Adrenal gland (tissue), 12 donors: ENCODE measurements around the gene COL8A2. TPM values are rescaled to one million over a fixed set of nuclear protein-coding genes. Genes with fewer than 3 reads are reported as not detected.

Experiments
- DNase-seq, 7 donors: peaks; one replicate each; pipeline ENCODE4 v3.0.0-alpha.2; 2019 to 2020
- H3K27ac ChIP-seq, 5 donors: fragments of 200-600 bp; sonication (generic) in 4 of 5; 1 replicate in 3 of 5; 2 replicates in 2 of 5; pipeline versions ENCODE4 v1.5.1 to v1.8.0; 2016 to 2020; ENCODE audit warnings: mild to moderate bottlenecking in 1 of 5
- H3K27me3 ChIP-seq: fragments of 200-600 bp; 2 replicates; pipeline ENCODE4 v1.8.0; 2021
- H3K36me3 ChIP-seq, 2 donors: fragments of 200-600 bp; replicated peaks in 1 of 2; 1 replicate in 1 of 2; 2 replicates in 1 of 2; pipeline versions ENCODE4 v1.5.1 to v1.8.0; 2018 to 2022
- H3K4me1 ChIP-seq, 2 donors: fragments of 200-600 bp; replicated peaks in 1 of 2; 1 replicate in 1 of 2; 2 replicates in 1 of 2; pipeline versions ENCODE4 v1.5.1 to v1.8.0; 2018 to 2021
- H3K4me3 ChIP-seq, 4 donors: fragments of 200-600 bp; sonication (generic) in 3 of 4; one replicate each; pipeline ENCODE4 v1.5.1; 2016 to 2018
- H3K9me3 ChIP-seq, 3 donors: fragments of 200-600 bp; sonication (generic) in 1 of 3; replicated peaks in 1 of 3; 1 replicate in 2 of 3; 2 replicates in 1 of 3; pipeline versions ENCODE4 v1.5.1 to v1.8.0; 2016 to 2021
- POLR2A ChIP-seq, 2 donors: fragments of 450-650 bp; IDR thresholded peaks; one replicate each; pipeline ENCODE4 v1.6.1; 2017; ENCODE audit warnings: antibody characterized with exemption in 2 of 2, mild to moderate bottlenecking in 2 of 2, moderate library complexity in 1 of 2
- WGBS, 4 donors: extraction: QIAGEN DNeasy Blood & Tissue Kit in 2 of 4; methylation state at CpG; one replicate each; pipeline versions ENCODE4 v1.1.5 to v1.1.7; 2013 to 2017; 5-methylcytosine and 5-hydroxymethylcytosine counted together
- intact Hi-C, 2 donors: fragments of 100-400 bp; cut with DNase I; formaldehyde crosslinking; loops; one replicate each; pipeline versions ENCODE4 v1.14.1 to v1.15.0; 2022 to 2023
- polyA plus RNA-seq, 3 donors: library from polyadenylated mRNA; stranded (reverse); fragments of 200-250 nt in 2 of 3; fragments of 350-450 nt in 1 of 3; fragmentation: Illumina TruSeq in 1 of 3; extraction: RNeasy Lipid Tissue Mini Kit (QIAGEN cat#74804) in 1 of 3; gene quantifications; one replicate each; pipeline ENCODE4 v1.2.3, GENCODE V29; 2013 to 2014
- total RNA-seq, 9 donors: library from RNA; depleted of rRNA in 4 of 9; stranded (reverse); fragments of >200 nt in 4 of 9; fragments of 120-200 nt in 1 of 9; fragmentation: NEBNext Ultra II Directional in 1 of 9; extraction: Animal tissue kit (Norgen Biotek cat#: 25700) in 1 of 9; gene quantifications; one replicate each; pipeline versions ENCODE4 v1.1.0 to v1.2.4, GENCODE V29; 2013 to 2023
- TF ChIP-seq, protein P1 (sequence below), 6 experiments: fragments of 450-650 bp in 4 of 6; fragments of 200-600 bp in 2 of 6; sonication (generic) in 1 of 6; IDR thresholded peaks; 1 replicate in 5 of 6; 2 replicates in 1 of 6; pipeline versions ENCODE4 v1.5.1 to v1.8.0; 2016 to 2021; ENCODE audit warnings: antibody characterized with exemption in 6 of 6, mild to moderate bottlenecking in 2 of 6, moderate library complexity in 1 of 6
- donor health status: healthy with polysubstance abuse.
- donor health status: Bipolar disorder and iron deficiency.
- donor health status: DM: yes; HTN: yes; CAD: no.
- donor health status: DM: no; HTN: no; CAD: no.
- donor health status: DM: no; HTN: no; CAD: no.
- donor health status: DM: yes; HTN: yes; CAD: no.

COL8A2 gene
- total and polyA plus RNA-seq, 12 donors = 0.66 to 6.6 (median 1.9) TPM

DNA sequence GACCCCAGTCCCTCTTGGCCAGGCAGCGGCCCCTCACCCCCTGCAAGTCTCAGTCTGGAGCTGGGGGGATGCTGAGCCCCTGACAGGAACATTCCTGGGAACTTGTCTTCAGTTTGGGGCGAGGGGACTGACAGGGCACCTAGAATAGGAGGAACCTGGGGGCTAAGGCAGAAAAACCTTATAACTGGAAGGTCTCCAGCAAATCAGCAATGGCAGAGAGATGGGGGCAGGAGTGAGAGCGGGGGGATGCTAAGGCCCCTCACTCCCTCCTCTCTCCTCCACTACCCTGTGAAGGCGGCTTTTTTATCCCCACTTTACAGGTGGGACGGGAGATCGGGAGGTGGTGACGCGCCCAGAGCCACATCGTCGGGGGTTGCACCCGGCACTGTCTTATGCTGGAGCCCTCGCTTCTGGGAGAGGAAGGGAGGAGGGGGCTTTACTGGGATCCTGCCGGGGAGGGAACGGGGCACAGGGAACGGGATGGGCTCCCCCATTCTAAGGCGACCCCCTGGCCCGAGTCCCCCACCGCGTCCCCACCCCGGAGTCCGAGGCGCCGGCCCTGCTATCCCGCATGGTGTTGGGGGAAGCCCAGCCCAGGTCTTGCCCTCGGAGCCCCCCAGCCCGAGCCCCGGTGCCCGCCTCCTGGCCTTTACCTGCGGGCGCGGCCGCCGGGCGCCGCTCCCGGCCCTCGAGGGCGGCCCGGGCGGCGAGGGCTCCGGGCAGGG lies 456 bp downstream of the COL8A2 start:
- Histone ChIP-seq H3K27ac (no peak overlapping the region), H3K9me3 (no peaks in the 10 kb centered on the region), H3K36me3 (no peaks in the 10 kb centered on the region), H3K4me3 (peak overlapping the region in 1 of 4 donors; percentile 51), H3K4me1 (peaks cover 0 to 6% of the 10 kb centered on the region in 2 donors), H3K27me3 (peaks cover 3% of the 10 kb centered on the region)
- 24 to 67% (median 46%) methylated on average over 11 to 42 of the region's 42 CpGs for WGBS, 4 donors
- intact Hi-C loops = no loop called here
- DNase-seq = no peak
- TF ChIP-seq, protein P1, sequence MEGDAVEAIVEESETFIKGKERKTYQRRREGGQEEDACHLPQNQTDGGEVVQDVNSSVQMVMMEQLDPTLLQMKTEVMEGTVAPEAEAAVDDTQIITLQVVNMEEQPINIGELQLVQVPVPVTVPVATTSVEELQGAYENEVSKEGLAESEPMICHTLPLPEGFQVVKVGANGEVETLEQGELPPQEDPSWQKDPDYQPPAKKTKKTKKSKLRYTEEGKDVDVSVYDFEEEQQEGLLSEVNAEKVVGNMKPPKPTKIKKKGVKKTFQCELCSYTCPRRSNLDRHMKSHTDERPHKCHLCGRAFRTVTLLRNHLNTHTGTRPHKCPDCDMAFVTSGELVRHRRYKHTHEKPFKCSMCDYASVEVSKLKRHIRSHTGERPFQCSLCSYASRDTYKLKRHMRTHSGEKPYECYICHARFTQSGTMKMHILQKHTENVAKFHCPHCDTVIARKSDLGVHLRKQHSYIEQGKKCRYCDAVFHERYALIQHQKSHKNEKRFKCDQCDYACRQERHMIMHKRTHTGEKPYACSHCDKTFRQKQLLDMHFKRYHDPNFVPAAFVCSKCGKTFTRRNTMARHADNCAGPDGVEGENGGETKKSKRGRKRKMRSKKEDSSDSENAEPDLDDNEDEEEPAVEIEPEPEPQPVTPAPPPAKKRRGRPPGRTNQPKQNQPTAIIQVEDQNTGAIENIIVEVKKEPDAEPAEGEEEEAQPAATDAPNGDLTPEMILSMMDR (IDR thresholded peaks at IDR 0.05) = no peak
- TF ChIP-seq POLR2A (IDR thresholded peaks at IDR 0.05) = no peak

DNA sequence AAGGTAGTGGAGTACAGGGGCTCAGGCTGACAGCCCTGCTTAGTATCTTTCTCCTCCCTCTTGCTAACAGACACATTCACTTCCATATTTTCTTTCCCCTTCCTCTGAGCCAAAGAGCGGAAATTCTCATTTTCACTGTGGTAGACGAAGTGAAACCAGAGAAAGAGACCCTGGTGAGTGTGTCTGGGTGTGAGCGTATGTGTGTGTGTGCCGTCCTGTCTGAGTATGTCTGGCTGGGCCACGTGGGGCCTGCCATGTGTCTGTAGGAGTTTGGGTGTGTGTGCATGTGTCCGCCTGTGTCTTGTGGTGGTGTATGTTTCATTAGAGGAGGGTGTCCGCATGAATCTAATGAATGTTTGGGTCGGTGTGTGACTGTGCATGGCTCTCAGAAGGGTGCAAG lies 1.7 kb downstream of the COL8A2 start:
- TF ChIP-seq, protein P1 (IDR thresholded peaks at IDR 0.05) = no peak
- TF ChIP-seq POLR2A (IDR thresholded peaks at IDR 0.05) = no peak
- H3K36me3 ChIP-seq = no peaks in the 10 kb centered on the region
- peak in 1 of 7 donors; percentile 32 for DNase-seq
- peaks cover 0 to 6% of the 10 kb centered on the region in 2 donors for H3K4me1 ChIP-seq
- H3K9me3 ChIP-seq = no peaks in the 10 kb centered on the region
- intact Hi-C loops = no loop called here
- peaks cover 3% of the 10 kb centered on the region for H3K27me3 ChIP-seq
- 59 to 77% (median 68%) methylated on average over 8 of the region's 8 CpGs for WGBS, 4 donors
- H3K4me3 ChIP-seq = no peak overlapping the region
- H3K27ac ChIP-seq = peak overlapping the region in 2 of 5 donors; percentile 12 to 49

DNA sequence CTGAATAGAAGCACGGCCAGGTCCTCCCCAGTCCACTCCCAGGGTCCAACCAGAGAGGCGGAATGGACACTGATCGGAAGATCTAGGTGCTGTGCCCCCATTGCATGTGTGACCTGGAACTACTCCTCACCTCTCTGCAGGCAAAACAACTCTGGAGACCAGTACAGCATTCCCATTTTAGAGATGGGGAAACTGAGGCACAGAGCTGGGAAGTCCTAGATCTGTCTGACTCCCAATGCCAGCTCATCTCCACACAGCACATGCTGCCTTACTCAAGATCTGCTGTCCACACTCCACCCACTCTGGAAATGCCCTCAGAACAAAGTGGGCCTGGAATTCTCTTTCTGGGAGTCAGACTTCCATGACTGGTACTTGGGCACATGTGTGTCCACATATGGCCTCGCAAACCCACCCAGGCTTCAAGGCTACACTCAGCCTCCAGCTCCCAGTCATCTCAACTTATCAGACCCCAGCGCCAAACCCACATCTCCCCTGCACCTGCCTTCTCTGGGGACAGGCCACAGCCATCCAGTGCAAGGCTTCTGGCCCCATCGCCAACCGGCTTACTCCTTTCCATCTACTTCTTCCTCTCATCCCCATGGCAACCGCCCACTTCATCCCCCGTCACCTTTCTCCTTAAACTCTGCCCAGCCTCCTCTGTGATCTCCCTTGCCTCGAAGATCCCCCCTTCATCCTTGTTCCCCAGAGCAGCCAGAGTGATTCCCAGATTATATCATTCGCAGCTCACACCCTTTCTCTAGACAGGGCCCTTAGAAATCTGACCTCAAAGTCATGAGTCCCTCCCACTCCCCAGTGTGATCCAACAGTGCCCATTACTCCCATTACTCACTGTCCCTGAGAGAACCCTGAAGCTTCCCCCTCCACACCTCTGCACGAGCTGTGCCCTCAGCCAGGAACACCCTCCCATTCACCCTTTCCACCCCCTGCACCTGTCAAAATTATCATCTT lies 2.7 kb downstream of the COL8A2 start:
- Histone ChIP-seq H3K9me3 (no peaks in the 10 kb centered on the region), H3K36me3 (no peaks in the 10 kb centered on the region), H3K27me3 (peaks cover 3% of the 10 kb centered on the region), H3K4me3 (no peak overlapping the region), H3K4me1 (peaks cover 0 to 6% of the 10 kb centered on the region in 2 donors), H3K27ac (no peak overlapping the region)
- no peak for DNase-seq
- intact Hi-C loops = no loop called here
- TF ChIP-seq POLR2A (IDR thresholded peaks at IDR 0.05) = no peak
- TF ChIP-seq, protein P1 (IDR thresholded peaks at IDR 0.05) = no peak
- 85 to 93% (median 88%) methylated on average over 11 to 12 of the region's 12 CpGs for WGBS, 4 donors

DNA sequence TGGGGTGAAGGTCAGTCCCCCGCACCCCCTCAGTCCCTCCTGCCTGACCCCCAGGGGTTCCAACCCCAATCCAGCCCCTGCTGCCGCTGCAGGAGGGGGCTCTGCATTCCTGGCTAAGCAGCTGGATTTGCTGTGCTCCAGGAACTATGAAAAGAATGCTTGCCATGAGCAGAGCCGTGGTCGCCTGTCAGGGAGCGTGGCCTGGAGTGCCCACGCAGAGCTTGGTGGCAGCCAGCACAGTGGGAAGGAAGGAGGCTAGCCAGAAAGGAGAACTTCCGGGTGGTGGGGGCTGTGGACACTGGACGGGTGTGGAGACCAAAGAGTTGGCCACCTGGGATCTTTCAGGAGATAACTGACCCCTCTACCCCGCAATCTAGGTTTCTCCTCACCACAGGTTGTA lies 5.6 kb downstream of the COL8A2 start:
- intact Hi-C loops = no loop called here
- Histone ChIP-seq H3K27ac (peak overlapping the region in 1 of 5 donors; percentile 32), H3K27me3 (no peaks in the 10 kb centered on the region), H3K36me3 (no peaks in the 10 kb centered on the region), H3K9me3 (no peaks in the 10 kb centered on the region), H3K4me1 (no peaks in the 10 kb centered on the region), H3K4me3 (no peak overlapping the region)
- 52 to 62% (median 61%) methylated on average over 7 to 9 of the region's 9 CpGs for WGBS, 4 donors
- TF ChIP-seq, protein P1 (IDR thresholded peaks at IDR 0.05) = no peak
- no peak for TF ChIP-seq POLR2A (IDR thresholded peaks at IDR 0.05)
- DNase-seq = no peak
